Measurements from ENCODE around the gene FRRS1L.

DNA sequence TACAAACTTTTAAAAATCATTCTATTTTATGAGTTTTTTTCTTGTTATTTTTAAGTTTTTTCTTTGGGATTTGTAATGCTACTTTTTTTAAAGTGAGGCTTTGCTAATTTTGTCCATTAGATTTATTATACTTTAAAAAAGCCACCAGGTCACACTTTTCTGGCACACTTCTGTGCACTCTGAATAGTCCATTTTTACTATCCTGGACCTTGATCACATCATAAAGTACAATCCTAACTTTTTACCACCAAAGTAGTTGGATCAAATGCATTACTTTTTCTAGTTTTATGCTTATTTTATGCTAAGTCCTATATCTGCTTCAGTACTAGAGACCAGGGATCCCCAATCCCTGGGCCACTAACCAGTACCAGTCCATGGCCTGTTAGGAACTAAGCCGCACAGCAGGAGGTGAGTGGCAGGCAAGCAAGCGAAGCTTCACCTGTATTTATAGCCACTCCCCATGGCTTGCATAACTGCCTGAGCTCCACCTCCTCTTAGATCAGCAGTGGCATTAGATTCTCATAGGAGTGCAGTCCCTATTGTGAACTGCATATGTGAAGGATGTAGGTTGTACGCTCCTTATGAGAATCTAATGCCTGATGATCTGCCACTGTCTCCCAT lies 16.0 kb downstream of the FRRS1L start:
- TF ChIP-seq, protein P1, sequence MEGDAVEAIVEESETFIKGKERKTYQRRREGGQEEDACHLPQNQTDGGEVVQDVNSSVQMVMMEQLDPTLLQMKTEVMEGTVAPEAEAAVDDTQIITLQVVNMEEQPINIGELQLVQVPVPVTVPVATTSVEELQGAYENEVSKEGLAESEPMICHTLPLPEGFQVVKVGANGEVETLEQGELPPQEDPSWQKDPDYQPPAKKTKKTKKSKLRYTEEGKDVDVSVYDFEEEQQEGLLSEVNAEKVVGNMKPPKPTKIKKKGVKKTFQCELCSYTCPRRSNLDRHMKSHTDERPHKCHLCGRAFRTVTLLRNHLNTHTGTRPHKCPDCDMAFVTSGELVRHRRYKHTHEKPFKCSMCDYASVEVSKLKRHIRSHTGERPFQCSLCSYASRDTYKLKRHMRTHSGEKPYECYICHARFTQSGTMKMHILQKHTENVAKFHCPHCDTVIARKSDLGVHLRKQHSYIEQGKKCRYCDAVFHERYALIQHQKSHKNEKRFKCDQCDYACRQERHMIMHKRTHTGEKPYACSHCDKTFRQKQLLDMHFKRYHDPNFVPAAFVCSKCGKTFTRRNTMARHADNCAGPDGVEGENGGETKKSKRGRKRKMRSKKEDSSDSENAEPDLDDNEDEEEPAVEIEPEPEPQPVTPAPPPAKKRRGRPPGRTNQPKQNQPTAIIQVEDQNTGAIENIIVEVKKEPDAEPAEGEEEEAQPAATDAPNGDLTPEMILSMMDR (IDR thresholded peaks at IDR 0.05) = no peak
- no peak for TF ChIP-seq POLR2A (IDR thresholded peaks at IDR 0.05)

Data from lower leg skin (tissue), 3 donors.